Measurements from ENCODE around the gene GZMA. TPM values are rescaled to one million over a fixed set of nuclear protein-coding genes. Genes with fewer than 3 reads are reported as not detected.
A peak's percentile ranks its signal among the peaks of the same experiment; 100 is the strongest.

The GZMA gene
- polyA plus RNA-seq, 1 donor (not counting 4 experiments of a cell fraction or from before 2014, with no cell fraction given): not detected

GRCh38 chr5:55146543-55147151 lies 44.2 kb downstream of the GZMA start:
- Histone ChIP-seq H3K4me3 (ENCODE audit: control insufficient read depth in 2 of 3, extremely low read depth in 1 of 3, insufficient read depth in 2 of 3, low read depth in 1 of 3, low read length in 3 of 3) (no peak overlapping the region), H3K9ac (ENCODE audit: control insufficient read depth, extremely low read depth, insufficient read depth, low read length) (no peak overlapping the region), H2AFZ (ENCODE audit: control insufficient read depth, low read length) (no peak overlapping the region), H3K9me3 (ENCODE audit: control insufficient read depth, low read depth, low read length) (no peaks in the 10 kb centered on the region), H4K20me1 (ENCODE audit: control insufficient read depth, extremely low read depth, insufficient read depth, low read length) (no peaks in the 10 kb centered on the region), H3K9me1 (ENCODE audit: control insufficient read depth, extremely low read depth, insufficient read depth, low read length) (peaks cover 2% of the 10 kb centered on the region), H3K4me1 (ENCODE audit: control insufficient read depth, extremely low read depth, insufficient read depth, low read length) (peaks cover 2% of the 10 kb centered on the region), H3K27ac (ENCODE audit: control insufficient read depth, insufficient read depth, low read length) (no peak overlapping the region), H3K79me2 (ENCODE audit: control insufficient read depth, insufficient read depth, low read length) (no peaks in the 10 kb centered on the region), H3K36me3 (ENCODE audit: control insufficient read depth in 2 of 2, extremely low read depth in 1 of 2, insufficient read depth in 2 of 2, low read length in 2 of 2) (no peaks in the 10 kb centered on the region), H3K27me3 (ENCODE audit: control insufficient read depth, extremely low read depth, insufficient read depth, low read length) (peaks cover 6% of the 10 kb centered on the region), H3K4me2 (ENCODE audit: control insufficient read depth, extremely low read depth, insufficient read depth, low read depth, low read length) (peak overlapping the region; percentile 40)
- DNase-seq (ENCODE audit: low read depth, low spot score) (peak; percentile 63), FAIRE-seq (peak; percentile 90)
- dilution Hi-C loops (cut with MboI; ENCODE audit: extremely low pct_ligation_motif_present, low sequenced_read_pairs): loop anchor here (25.0 kb wide), 1 partner anchor 209 kb away; no protein-coding TSS in a partner anchor
- TF ChIP-seq, protein P1, sequence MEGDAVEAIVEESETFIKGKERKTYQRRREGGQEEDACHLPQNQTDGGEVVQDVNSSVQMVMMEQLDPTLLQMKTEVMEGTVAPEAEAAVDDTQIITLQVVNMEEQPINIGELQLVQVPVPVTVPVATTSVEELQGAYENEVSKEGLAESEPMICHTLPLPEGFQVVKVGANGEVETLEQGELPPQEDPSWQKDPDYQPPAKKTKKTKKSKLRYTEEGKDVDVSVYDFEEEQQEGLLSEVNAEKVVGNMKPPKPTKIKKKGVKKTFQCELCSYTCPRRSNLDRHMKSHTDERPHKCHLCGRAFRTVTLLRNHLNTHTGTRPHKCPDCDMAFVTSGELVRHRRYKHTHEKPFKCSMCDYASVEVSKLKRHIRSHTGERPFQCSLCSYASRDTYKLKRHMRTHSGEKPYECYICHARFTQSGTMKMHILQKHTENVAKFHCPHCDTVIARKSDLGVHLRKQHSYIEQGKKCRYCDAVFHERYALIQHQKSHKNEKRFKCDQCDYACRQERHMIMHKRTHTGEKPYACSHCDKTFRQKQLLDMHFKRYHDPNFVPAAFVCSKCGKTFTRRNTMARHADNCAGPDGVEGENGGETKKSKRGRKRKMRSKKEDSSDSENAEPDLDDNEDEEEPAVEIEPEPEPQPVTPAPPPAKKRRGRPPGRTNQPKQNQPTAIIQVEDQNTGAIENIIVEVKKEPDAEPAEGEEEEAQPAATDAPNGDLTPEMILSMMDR (optimal IDR thresholded peaks at IDR 0.05 in 1 of 3, IDR thresholded peaks at IDR 0.05 in 1 of 3, conservative IDR thresholded peaks at IDR 0.05 in 1 of 3; ENCODE audit: extremely low read depth in 1 of 3, insufficient read depth in 2 of 3, low read length in 3 of 3): peak; percentile 92 to 95 (median 95)
- no peak for TF ChIP-seq EZH2 (IDR thresholded peaks at IDR 0.05; ENCODE audit: low read length)

DNA sequence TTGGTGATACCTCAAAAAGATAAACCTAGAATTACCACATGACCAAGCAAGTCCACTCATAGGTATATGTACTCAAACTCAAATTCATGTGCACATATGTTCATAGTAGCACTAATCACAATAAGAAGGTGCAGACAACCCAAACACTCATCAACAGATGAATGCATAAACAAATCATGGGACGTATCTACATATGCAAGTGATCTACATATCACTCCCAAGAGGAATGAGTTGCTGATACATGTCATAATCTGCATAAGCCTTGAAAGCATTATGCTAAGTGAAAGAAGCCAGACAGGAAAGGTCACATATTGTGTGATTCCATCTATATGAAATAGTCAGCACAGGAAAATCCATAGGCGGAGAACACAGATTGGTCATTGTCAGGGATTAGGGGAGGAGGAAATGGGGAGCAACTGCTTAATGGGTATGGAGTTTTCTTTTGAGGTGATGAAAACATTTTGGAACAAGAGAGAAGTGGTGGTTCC lies 46.9 kb downstream of the GZMA start:
- Histone ChIP-seq H3K4me3 (ENCODE audit: control insufficient read depth in 2 of 3, extremely low read depth in 1 of 3, insufficient read depth in 2 of 3, low read depth in 1 of 3, low read length in 3 of 3) (no peak overlapping the region), H2AFZ (ENCODE audit: control insufficient read depth, low read length) (no peak overlapping the region), H3K36me3 (ENCODE audit: control insufficient read depth in 2 of 2, extremely low read depth in 1 of 2, insufficient read depth in 2 of 2, low read length in 2 of 2) (no peaks in the 10 kb centered on the region), H4K20me1 (ENCODE audit: control insufficient read depth, extremely low read depth, insufficient read depth, low read length) (no peaks in the 10 kb centered on the region), H3K4me2 (ENCODE audit: control insufficient read depth, extremely low read depth, insufficient read depth, low read depth, low read length) (no peak overlapping the region), H3K27ac (ENCODE audit: control insufficient read depth, insufficient read depth, low read length) (no peak overlapping the region), H3K27me3 (ENCODE audit: control insufficient read depth, extremely low read depth, insufficient read depth, low read length) (peaks cover 6% of the 10 kb centered on the region), H3K9me3 (ENCODE audit: control insufficient read depth, low read depth, low read length) (no peaks in the 10 kb centered on the region), H3K79me2 (ENCODE audit: control insufficient read depth, insufficient read depth, low read length) (no peaks in the 10 kb centered on the region), H3K4me1 (ENCODE audit: control insufficient read depth, extremely low read depth, insufficient read depth, low read length) (peaks cover 13% of the 10 kb centered on the region), H3K9me1 (ENCODE audit: control insufficient read depth, extremely low read depth, insufficient read depth, low read length) (no peaks in the 10 kb centered on the region), H3K9ac (ENCODE audit: control insufficient read depth, extremely low read depth, insufficient read depth, low read length) (no peak overlapping the region)
- TF ChIP-seq EZH2 (IDR thresholded peaks at IDR 0.05; ENCODE audit: low read length): no peak
- TF ChIP-seq, protein P1 (optimal IDR thresholded peaks at IDR 0.05 in 1 of 3, IDR thresholded peaks at IDR 0.05 in 1 of 3, conservative IDR thresholded peaks at IDR 0.05 in 1 of 3; ENCODE audit: extremely low read depth in 1 of 3, insufficient read depth in 2 of 3, low read length in 3 of 3): no peak
- DNase-seq (ENCODE audit: low read depth, low spot score): no peak
- dilution Hi-C loops (cut with MboI; ENCODE audit: extremely low pct_ligation_motif_present, low sequenced_read_pairs): loop anchor here (25.0 kb wide), 1 partner anchor 212 kb away; no protein-coding TSS in a partner anchor
- peak; percentile 9 for FAIRE-seq

Measured in keratinocyte (primary cell).